ENCODE results near the gene S1PR1.
A peak's percentile ranks its signal among the peaks of the same experiment; 100 is the strongest.

S1PR1 gene

DNA sequence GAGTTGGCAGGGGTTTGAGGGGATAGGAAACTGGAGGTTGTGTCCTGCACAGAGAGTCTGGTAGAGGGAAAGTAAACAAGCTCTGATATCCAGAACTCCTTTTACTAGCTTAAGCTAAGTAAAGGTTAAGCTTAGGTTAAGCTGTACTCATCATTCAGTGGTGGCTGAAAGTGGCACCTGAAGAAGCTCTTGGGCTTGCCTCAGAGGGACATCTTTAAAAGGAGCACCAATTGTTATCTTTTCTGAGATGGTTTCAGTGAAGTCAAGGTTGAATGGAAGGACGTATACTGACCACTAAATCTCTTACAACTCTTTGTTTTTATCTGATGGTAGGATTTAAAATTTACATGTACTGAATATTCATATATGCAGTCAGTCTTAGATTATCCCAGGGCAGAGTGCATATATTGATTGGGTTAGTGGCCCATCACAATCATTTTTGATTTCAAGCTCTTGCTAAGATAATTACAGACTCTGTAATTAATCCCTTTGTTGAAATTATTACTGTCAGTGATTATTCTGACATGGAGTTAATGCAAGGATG lies 43.3 kb downstream of the S1PR1 start:
- DNase-seq (ENCODE audit: low read depth): no peak

DNA sequence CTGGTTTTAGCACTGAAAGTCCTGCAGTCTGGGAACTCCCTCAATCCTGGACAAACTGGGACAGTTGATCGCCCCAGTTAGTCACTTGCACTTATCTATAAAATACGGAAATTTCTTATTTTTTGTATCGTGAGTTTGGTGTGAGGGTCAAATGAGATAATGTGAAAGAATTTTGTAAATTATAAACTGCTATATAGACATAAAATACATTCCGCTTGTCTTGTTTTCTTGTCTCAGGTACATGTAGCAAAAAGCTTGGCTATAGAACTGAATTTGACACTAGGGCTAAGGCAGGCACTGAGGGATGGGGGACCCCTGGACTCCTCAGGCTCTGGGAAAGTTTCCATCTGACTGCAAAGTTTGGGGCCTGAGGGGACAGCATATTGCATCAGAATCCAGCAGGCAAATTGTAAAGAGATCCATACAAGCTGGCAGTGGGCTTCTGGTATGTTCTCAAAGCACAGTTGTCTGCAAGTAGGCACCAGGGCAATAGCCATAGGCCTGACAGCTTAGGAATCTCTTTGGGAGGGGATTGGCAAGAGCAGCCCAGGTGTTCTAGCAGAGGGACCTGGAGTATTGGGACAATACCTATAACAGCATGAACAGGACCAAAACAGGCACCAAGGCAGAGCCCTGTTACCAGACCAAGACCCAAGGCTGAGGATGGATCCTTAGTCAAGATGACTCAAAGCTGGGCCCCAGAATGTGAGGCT lies 44.3 kb downstream of the S1PR1 start:
- no peak for DNase-seq (ENCODE audit: low read depth)

DNA sequence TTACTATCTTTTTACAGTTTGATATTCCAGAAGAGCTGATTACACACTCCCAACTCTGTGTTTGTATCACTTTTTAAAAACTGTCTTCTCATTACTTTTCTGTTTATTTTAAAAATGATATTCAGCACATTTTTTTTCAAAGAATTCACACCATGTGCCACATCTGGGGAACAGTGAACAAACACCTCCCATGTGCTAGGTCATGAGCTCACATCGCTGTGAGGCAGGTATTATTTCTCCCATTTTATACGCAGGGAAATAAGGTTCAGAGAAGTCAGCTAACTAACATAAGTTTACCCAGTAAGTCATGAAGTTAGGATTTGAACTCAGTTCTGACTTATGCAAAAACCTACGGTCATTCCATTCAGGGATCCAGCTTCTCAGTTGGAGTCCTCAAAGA lies 44.9 kb downstream of the S1PR1 start:
- DNase-seq (ENCODE audit: low read depth): no peak

DNA sequence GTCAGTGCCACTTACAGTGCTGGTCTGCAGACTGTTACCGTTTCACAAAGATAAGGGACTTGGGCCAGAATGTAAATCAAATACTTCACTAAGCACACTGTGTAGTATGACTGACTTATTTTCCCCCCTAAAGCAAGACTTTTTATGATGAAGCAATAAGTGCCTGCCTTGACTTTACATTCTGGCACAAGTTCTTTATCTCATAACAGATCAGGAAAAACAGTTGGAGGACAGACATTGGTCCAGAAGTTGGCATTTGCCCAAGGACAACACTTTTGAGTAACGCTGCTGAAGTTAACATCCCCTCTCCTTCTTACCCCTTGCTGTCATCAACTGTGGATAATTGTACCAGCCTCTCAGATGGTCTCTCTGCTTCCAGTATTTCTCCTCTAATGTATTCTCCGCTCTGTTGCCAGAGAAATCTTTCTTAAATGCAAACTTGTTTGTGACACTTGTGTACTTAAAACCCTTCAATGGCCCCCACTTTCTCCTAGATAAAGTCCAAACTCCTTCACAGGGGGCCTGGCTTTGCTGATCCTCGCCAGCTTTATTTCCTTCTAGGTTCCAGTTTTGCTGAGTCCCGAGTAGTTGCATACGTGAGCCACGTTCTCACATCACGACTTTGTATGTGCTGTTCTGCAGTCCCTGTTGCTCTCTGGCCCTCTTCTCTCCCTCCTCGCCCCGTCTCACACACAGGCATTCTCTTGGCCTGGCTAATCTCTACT lies 45.7 kb downstream of the S1PR1 start:
- DNase-seq (ENCODE audit: low read depth): no peak

DNA sequence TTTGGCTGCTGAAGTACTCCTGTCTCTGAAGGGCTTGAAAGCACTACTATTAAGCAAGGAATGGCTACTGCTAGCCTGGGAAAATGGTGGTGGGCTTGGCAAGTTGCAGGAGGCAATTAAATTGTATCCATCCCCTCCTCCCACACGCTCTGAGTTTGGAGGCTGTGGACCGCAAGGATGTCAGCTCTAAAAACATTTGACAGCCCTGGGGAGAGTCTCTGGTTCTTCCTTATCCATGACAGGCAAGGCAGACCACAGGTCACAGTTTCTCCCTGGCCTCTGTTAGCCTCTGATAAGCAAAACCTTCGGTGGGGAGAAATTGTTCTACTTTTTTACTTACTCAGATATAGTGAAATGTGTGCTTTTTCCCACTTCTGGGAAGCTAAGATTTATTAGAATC lies 46.6 kb downstream of the S1PR1 start:
- no peak for DNase-seq (ENCODE audit: low read depth)

DNA sequence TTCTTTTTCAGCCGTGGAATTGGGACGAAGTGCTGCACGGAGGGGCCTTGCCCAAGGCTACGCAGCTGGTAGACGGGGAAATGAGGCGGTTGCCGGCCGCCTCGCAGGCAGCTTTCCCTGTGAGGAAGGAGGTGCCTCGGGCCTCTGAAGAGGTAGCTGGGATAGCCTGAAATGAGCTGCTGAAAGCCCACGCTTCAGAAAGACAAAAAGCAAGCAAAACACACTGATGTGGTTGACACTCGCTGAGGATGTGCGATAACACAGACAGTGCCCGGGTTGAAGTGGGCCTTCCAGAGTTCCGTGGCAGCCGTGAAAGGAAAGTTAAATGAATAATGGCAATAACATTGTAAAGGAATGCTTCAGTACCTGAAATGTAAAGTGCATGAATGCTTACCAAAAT lies 47.2 kb downstream of the S1PR1 start:
- DNase-seq (ENCODE audit: low read depth): no peak

DNA sequence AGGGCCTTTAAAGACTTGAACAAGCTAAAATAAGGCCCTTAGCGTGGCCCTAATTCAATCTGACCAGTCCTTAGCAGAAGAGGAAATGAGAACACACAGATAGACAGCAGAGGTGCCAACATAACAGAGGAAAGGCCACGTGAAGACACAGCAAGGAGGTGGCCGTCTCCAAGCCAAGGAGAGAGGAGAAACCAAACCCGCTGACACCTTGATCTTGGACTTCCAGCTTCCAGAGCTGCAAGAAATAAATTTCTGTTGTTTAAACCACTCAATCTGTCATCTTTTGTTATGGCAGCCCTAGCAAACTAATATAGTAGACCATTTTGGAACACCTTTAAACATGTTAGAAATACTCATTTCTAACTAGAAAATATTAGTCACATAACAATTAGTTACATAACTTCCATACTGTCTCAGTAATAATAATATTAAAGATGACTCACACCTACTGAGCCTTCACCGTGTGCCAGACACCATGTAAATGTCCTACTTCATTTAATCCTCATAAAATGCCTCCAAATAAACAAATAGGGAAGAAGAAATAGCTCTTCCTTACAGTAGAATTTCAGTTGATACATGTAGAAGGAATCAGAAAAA lies 47.9 kb downstream of the S1PR1 start:
- no peak for DNase-seq (ENCODE audit: low read depth)

DNA sequence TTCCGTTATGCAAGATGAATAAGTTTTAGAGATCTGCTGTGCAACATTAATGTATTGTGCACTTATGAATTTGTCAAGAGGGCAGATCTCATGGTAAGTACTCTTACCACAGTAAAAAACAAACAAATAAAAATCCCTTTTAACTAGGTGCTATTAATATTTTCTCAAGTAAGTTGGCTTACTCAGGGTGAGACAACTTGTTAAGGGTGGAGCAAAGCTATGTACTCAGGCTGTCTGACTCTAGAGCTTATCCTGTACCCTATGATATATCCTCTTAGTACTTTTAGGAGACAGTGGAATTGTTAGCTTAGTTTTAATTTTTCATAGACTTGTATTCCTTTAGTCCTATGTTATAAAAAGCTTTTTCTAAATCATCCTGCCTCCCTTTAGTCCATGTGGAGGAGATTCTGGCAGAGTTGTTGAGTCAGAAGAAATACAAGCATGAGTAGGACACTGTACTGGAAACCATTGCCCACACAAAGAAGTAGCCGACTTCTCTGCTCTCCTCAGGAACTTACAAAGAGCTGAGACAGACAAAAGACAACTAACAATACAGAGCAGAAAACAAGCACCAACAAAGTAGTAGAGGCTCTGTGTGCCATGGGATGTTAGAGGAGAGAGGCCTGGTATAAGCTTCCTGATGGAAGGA lies 49.2 kb downstream of the S1PR1 start:
- DNase-seq (ENCODE audit: low read depth): no peak

DNA sequence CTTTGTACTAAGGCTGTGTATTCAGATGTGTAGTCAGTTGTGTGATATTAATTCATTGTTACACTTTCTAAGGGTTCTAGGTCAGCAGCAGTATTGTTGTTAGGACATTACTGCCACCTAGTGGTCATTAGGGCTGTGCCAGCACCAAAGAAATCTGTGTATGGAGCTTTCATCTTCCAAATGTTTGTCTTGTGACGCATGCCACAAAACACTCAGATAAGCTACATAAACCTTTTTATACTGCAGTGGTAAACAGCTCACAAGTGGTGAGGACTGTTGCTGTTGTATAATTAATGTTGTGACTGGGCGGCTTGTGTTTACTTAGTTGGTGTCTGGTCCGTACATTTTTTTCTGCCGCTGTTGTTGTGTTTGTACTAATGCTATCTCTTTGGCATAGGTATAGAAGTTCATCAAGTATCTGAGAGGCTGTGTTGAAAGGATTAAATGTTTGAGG lies 51.7 kb downstream of the S1PR1 start:
- peak; percentile 26 for DNase-seq (ENCODE audit: low read depth)

DNA sequence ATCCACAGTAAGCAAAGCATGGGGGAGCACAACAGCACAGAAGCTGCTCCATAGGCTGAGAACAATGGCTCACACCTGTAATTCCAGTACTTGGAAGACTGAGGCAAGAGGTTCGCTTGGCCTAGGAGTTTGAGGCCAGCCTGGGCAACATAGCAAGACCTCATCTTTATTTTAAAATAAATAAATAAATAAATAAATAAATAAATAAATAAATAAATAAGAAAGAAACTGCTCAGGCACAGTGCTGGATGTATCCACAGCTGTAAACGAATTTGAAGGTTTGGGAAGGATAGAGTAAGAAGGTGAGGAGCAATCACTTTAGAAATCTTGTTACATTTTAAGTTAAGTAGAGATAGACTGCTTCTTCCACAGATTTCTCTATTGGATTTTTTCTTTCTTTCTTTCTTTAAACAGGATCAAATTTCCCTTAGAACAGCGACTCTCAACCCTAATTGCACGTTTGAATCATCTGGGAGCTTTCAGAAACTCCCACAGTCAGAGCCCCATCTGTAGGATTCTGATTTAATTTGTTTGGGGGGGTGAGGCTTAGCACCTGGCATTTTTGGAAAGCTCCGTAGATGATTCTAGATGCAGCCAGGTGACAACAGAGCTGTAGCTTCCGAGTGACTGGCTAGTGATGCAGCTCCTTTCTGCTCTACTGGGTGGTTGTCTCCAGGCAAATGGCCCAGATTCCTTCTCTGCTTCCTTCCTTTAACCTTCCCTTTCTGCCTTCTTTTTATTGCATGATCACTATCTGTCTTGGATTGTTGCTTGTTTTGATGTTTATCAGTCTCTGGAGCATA lies 53.5 kb downstream of the S1PR1 start:
- no peak for DNase-seq (ENCODE audit: low read depth)
